Measurements from ENCODE around the gene ZKSCAN3. TPM values are rescaled to one million over a fixed set of nuclear protein-coding genes. Genes with fewer than 3 reads are reported as not detected.
"Not testable (repeated sequence)": the region's sequence is repeated elsewhere in the genome, so short reads cannot be mapped to it uniquely, and the experiment has no call there.

Gene ZKSCAN3
- total RNA-seq = 1 to 10 TPM; 1.3 to 1.6 TPM

DNA sequence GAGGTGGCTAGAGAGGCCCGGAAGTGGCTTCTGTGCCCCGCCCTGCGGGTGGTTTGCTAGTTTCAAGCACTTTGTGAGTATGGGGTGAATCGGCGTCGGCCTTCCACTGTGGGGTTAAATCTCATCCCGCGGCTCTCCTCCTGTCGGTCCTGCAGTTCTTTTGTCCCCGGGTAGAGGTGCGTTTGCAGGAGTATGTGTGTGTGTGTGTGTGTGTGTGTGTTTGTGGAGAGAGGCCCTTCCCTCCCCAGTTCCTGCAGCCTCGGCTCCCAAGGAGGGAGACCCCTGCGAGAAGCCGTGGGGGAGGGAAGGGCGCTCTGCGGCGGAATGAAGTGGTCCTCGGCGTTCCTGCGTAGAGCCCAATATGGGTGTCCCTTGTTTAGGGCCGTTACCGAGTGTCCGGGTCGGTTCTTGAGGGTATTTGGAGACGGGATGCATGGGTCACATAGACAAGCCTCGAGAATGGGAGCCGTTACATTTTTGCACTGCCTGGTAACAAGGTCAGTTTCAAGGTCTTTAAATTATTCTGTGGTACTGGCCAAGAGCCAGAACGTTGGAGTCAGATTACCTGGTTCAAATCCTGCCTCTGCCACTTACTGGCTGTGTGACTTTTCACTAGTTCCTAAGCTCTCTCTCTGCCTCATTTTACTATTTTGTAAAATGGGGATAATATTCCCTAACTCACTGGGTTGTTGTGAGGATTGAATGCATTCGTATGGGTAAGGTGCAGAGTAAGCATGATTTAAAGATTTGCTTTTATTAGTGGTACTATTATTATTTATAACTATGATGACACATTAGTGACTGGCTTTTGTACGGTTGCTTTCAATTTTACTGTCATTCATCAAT, at the start of gene ZKSCAN3:
ZKSCAN3 (plus strand) TSS at position 56 of the 846 bp plus-strand sequence. CDS start 9,640 bp downstream, outside the sequence.
- H3K36me3 ChIP-seq (replicated peaks in 1 of 2; ENCODE audit: insufficient read depth in 1 of 2, low read depth in 2 of 2) = no peaks in the 10 kb centered on the region
- peaks cover 29% of the 10 kb centered on the region for H3K4me1 ChIP-seq
- peak within 1 kb of the TSS; percentile 76 for H3K4me3 ChIP-seq
- H3K27ac ChIP-seq = peak within 1 kb of the TSS; percentile 40 to 79 (median 68)
- DNase-seq (peak; percentile 80 to 86 (median 82)), ATAC-seq (peak; percentile 87)
- no peaks in the 10 kb centered on the region for H3K9me3 ChIP-seq
- H3K27me3 ChIP-seq = no peaks in the 10 kb centered on the region
- TF ChIP-seq POLR2A (IDR thresholded peaks at IDR 0.05) (peak in 2 of 3 donors; percentile 63 to 74), CTCF (IDR thresholded peaks at IDR 0.05) (no peak)
- intact Hi-C loops (cut with DNase I) = loop anchor here (10.0 kb wide), 1 partner anchor 215 kb away; no protein-coding TSS in a partner anchor
- WGBS, 2 donors = 0 to 1% methylated on average over 21 to 30 of the region's 30 CpGs

DNA sequence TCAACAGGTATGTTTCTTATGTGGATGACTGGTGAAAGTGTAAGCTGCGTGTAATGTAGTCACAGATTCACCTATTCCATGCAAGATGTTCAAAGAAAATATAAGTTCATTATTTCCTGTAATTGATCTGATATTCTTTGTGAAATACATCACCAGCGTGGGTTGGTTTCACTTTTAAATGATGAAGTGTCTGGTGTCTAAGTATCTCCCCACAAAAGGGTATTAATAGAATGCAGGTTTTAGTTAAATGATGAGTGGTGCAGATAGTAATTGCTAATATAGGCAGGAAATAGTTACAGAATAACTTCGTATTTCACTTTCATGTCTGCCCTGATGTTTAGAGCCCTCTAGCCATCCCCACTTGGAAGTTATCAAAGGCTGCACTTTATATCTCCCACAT, 46.2 kb upstream of the ZKSCAN3 start:
- Histone ChIP-seq H3K4me3 (no peak overlapping the region), H3K9me3 (peaks cover 0 to 14% (median 0%) of the 10 kb centered on the region in 3 donors), H3K36me3 (replicated peaks in 1 of 2; ENCODE audit: insufficient read depth in 1 of 2, low read depth in 2 of 2) (no peaks in the 10 kb centered on the region), H3K4me1 (no peaks in the 10 kb centered on the region), H3K27ac (no peak overlapping the region), H3K27me3 (no peaks in the 10 kb centered on the region)
- TF ChIP-seq POLR2A (IDR thresholded peaks at IDR 0.05) (no peak), CTCF (IDR thresholded peaks at IDR 0.05) (no peak)
- WGBS, 2 donors = 84 to 88% methylated on average over 3 of the region's 3 CpGs
- DNase-seq (no peak), ATAC-seq (no peak)
- intact Hi-C loops (cut with DNase I) = no loop called here

GRCh38 chr6:28306363-28306762, 43.4 kb upstream of the ZKSCAN3 start:
- DNase-seq; H3K4me1 ChIP-seq; H3K4me3 ChIP-seq; H3K27me3 ChIP-seq; H3K36me3 ChIP-seq (replicated peaks in 1 of 2; ENCODE audit: insufficient read depth in 1 of 2, low read depth in 2 of 2); H3K27ac ChIP-seq; intact Hi-C loops (cut with DNase I); ATAC-seq: not testable (repeated sequence)
- peaks cover 0 to 14% (median 0%) of the 10 kb centered on the region in 3 donors for H3K9me3 ChIP-seq

GRCh38 chr6:28311139-28311823, 38.5 kb upstream of the ZKSCAN3 start:
- ATAC-seq = no peak
- Histone ChIP-seq H3K4me1 (no peaks in the 10 kb centered on the region), H3K9me3 (peaks cover 0 to 9% (median 0%) of the 10 kb centered on the region in 3 donors), H3K4me3 (no peak overlapping the region), H3K36me3 (replicated peaks in 1 of 2; ENCODE audit: insufficient read depth in 1 of 2, low read depth in 2 of 2) (no peaks in the 10 kb centered on the region), H3K27me3 (no peaks in the 10 kb centered on the region), H3K27ac (no peak overlapping the region)
- WGBS, 2 donors = 83 to 91% methylated on average over 9 of the region's 9 CpGs
- no peak for DNase-seq
- no peak for TF ChIP-seq POLR2A (IDR thresholded peaks at IDR 0.05)
- no peak for TF ChIP-seq CTCF (IDR thresholded peaks at IDR 0.05)
- intact Hi-C loops (cut with DNase I) = no loop called here

- intact Hi-C loops (cut with DNase I) = no loop called here
- Histone ChIP-seq H3K4me3 (no peak overlapping the region), H3K4me1 (no peaks in the 10 kb centered on the region), H3K27ac (no peak overlapping the region), H3K36me3 (replicated peaks in 1 of 2; ENCODE audit: insufficient read depth in 1 of 2, low read depth in 2 of 2) (no peaks in the 10 kb centered on the region), H3K27me3 (no peaks in the 10 kb centered on the region), H3K9me3 (peaks cover 0 to 3% (median 0%) of the 10 kb centered on the region in 3 donors)
- WGBS, 2 donors = 87 to 91% methylated on average over 23 of the region's 23 CpGs
- TF ChIP-seq POLR2A (IDR thresholded peaks at IDR 0.05) (no peak), CTCF (IDR thresholded peaks at IDR 0.05) (no peak)
- ATAC-seq (no peak), DNase-seq (no peak)
These were observed 36.8 kb upstream of the ZKSCAN3 start for GRCh38 chr6:28312939-28313338.

All from body of pancreas (tissue), 4 donors.